Fibroblast of skin of back (primary cell): ENCODE measurements around the gene NAMPT. TPM values are rescaled to one million over a fixed set of nuclear protein-coding genes. Genes with fewer than 3 reads are reported as not detected.
"Not testable (repeated sequence)": the region's sequence is repeated elsewhere in the genome, so short reads cannot be mapped to it uniquely, and the experiment has no call there.

Source experiments
- DNase-seq: peaks from one replicate; pipeline ENCODE4 v3.0.0-alpha.2; 2013
- polyA plus RNA-seq, 2 experiments: library from polyadenylated mRNA; unstranded; fragments of 120-200 nt; gene quantifications; one replicate each; pipeline ENCODE4 v1.2.1, GENCODE V29; 2013; ENCODE audit not compliant: insufficient read length in 2 of 2

The NAMPT gene
- 21.7 TPM for polyA plus RNA-seq (2013, experiment 1 of 2; ENCODE audit: insufficient read length)
- polyA plus RNA-seq (2013, experiment 2 of 2; ENCODE audit: insufficient read length) = 23.6 TPM

DNA sequence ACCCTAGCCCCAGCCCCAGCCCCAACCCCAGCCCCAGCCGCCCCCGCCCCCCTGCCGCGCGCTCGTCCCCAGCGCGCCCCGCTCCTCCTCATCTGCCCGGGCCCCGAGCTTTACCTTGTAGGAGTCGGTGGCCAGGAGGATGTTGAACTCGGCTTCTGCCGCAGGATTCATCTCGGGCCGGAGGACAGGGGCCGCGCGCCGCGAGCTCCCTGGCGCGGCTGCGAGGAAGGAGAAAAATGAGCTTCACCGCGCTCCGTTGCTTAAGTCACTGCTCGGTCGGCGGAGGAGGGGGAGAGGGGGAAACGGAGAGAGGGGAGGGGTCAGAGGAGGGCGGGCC lies at the start of gene NAMPT:
Gene NAMPT (minus strand): TSS at position 270 of the 337 bp plus-strand sequence. CDS start 99 bp downstream, at position 171.
- DNase-seq = no peak

- DNase-seq = no peak
Observed at GRCh38 chr7:106332201-106332600, 47.4 kb upstream of the NAMPT start.

DNA sequence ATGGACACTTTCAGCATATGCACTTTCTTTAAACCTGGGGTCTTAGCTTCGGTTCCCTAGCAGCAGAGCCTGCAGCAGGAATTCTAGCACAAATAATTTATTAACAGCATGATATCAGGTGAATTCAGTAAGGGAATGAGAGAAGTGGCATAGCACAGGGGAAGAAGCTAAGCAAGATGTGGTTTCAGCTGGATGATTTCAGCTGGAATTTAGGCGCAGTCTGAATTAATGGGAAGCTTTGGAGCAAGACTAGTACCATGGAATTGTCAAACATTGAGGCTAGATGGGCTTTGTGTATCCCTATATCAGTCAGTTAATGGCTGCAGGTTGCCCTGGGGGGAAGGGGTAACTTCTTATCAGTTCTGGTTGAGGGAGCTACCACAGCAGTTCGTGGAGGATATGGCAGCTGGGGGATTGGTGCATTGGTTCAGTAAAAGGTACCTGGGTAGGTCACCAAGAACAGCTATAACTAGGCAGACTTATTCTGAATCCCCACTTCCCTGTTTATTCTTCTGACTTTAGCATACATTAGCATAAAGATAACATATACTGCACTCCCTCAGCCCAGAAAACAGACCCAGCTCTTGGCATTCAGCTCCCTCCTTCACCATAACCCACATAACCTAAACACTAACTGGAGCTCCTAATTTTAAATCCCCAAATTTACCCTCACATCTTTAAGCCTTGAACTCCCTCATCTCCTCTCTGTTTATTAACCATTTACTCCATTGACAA lies 46.8 kb upstream of the NAMPT start:
- no peak for DNase-seq

GRCh38 chr7:106329971-106330733 lies 45.4 kb upstream of the NAMPT start:
- DNase-seq = peak; percentile 78

DNA sequence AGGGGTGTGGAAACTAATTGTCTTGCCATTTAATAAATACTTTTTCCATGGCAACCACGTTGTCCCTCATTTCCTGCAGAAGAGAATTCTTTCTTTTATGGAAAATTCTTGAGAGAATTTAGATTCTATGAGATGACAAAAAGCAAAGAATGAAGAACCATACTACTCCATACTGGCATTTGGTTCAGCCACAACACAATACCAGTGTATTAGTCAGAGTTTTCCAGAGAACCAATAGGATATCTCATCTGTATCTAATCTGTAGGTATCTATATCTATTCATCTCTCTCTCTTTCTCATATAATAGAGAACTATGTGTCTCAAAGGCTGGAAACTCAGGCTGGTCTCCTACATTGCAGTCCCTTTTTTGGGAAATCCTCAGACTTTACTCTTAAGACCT lies 44.6 kb upstream of the NAMPT start:
- DNase-seq = peak; percentile 35

GRCh38 chr7:106327538-106328481 lies 43.0 kb upstream of the NAMPT start:
- DNase-seq = no peak

GRCh38 chr7:106326594-106327537 lies 42.1 kb upstream of the NAMPT start:
- DNase-seq = peak; percentile 51

DNA sequence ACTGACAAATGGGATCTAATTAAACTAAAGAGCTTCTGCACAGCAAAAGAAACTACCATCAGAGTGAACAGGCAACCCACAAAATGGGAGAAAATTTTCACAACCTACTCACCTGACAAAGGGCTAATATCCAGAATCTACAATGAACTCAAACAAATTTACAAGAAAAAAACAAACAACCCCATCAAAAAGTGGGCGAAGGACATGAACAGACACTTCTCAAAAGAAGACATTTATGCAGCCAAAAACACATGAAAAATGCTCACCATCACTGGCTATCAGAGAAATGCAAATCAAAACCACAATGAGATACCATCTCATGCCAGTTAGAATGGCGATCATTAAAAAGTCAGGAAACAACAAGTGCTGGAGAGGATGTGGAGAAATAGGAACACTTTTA lies 39.7 kb upstream of the NAMPT start:
- DNase-seq = not testable (repeated sequence)

GRCh38 chr7:106320254-106320770 lies 35.5 kb upstream of the NAMPT start:
- DNase-seq = not testable (repeated sequence)

DNA sequence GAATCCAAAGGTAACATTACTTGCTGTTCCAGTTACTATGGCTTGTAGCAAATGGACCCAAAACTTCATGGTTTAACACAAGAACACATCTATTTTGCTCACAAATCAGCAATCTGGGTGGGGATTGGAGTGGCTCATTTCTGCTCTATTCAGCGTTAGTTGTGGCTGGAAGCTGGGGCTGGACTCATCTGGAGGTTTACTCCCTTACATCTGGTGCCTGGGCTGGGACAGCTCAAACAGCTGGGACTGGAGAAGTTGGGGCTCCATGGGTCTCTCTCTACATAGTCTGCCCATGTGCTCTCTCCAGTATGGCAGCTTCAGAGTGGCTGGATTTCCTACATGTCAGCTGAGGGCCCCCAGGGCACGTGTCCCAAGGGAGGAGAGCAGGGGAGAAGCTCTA lies 33.7 kb upstream of the NAMPT start:
- DNase-seq = no peak

DNA sequence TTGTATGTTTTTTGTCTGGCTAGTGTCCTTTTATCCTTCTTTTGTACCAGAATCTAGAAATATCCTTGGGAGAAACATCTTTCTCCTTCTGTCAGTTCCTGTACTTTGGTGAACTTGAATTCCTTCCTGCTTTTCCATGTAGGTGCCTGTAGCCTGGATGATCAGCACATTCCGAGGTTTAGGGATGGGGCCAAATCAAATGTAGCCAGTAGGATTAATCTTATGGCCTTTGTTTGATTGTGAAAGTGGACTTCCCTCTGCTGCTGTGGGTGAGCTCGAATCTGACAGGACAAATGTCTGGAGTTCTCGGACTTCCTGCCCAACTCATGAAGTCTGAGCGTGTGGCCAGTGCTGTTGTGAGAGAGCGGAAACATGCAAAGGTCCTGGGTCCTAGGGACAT lies 33.2 kb upstream of the NAMPT start:
- DNase-seq = no peak

DNA sequence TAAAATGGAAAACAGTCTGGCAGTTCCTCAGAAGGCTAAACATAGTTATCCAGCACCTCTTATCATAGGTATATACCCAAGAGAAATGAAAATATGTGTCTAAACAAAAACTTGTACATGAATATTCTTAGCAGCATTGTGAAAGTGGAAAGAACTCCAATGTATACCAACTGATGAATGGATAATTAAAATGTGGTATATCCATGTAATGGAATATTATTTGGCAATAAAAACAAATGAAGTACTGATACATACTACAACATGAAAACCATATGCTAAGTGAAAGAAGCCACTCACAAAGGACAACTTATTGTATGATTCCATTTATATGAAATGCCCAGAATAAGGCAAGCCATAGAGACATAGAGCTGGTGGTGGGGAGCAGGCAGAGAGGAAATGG lies 32.2 kb upstream of the NAMPT start:
- DNase-seq = no peak

- DNase-seq = no peak
Observed at GRCh38 chr7:106314875-106315274, 30.1 kb upstream of the NAMPT start.

DNA sequence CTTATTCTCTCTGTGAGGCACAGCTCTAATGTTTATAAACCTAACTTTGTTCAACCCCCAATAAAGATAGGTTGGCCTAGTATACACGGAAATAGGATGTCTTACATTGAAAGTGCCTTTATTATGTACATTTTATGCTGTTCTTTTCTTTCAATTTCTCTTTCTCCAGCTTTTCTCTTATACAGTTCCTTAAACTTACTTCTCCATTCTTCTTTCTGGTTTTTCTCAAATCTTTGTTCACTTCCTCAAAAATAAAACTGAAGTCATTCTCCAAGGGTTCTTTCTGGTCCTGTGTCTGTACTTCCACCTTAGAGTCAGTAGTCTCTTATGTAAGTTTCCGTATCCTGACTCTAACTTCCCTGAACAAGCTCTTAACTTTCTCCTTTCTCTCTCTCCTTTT lies 29.2 kb upstream of the NAMPT start:
- no peak for DNase-seq

DNA sequence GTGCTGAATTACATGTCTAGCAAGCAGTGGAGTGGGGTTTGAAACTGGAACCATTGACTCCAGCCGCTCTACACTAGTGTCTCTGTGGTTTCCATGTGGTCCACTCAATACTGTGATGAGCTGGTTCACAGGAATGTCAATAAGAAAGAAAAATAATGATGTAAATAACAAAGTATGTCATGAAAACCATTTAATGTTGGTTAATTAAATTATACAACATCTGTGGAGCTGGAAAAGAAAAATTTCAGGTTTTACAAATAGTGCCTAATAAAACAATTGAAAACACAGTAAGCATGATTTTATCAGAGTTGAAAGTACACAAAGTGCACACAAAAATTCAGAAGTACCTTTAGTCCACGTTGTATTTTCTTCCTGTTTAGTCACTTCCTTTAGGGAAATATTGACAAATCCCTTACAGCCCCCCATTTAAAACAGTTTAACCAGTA lies 28.7 kb upstream of the NAMPT start:
- DNase-seq = peak; percentile 77

DNA sequence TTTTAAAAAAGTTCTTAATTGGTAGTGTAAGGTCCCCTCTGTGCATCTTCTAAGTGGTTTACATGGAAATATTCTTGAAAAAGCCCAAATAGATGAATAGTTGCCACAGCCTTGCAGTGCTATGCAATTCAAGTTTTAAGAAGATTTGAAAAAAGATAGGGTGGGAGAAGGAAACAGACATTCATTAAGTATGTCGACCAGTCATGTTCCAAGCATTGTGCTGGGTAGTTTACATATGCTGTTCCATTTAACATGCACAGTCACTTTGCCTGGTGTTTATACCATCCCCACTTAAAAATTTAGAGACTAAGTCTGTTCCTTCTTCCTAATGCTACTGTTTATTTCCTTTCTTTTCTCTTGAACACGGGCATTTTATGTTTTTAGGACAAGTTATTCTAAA lies 28.1 kb upstream of the NAMPT start:
- no peak for DNase-seq

DNA sequence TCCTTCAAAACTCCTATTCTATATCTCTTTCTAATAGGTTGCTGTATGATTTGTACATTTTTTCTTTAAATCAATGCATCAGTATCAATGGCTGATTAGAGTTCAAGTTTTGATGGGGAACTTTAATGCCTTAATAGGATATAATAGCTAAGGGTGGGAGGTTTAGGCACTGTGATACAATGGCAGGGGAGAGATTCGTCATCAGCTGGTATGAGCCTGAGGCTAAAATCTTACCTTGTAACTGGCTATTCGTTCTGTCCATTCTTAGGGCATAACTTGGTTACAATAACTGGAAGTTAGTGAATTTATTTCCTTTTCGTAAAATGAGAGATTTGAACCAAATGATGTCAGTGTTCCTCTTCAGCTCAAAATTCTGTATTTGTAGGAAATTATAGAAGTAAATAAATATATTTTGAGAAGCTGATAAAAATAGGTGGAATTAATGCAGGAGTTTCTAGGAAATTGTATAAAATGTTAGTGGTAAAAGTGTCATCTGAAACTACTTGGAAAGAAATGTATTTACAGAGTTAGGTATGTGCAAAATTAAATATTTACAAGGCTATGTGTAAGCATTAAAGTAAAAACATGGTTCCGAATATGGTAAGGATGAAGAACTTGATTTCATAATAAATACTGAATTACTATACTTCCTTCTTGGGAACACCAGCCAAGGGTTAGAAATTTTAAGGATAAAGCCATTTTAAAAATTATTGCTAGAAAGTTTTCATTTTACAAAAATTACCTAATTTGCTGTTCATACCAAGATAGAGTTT lies 27.5 kb upstream of the NAMPT start:
- DNase-seq = no peak

- no peak for DNase-seq
Observed at GRCh38 chr7:106309362-106309761, 24.6 kb upstream of the NAMPT start.

DNA sequence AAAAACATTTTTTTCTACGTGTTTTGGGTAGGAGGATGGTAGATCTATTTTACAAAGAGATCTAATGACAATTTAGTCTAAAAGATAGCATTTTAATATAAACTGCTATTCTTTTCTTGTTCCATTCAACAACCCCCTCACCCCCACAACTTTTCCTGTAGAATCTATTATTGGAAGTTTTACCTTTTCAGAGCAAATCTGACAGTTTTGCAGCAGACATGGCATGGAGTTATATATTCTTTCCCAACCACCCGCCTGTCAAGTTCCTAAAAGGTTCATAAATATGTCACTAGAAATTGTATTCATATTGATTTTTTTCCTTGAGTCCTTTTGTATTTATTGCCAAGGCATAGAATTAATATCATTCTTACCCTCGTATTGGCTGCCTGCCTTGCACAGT lies 21.5 kb upstream of the NAMPT start:
- no peak for DNase-seq

- no peak for DNase-seq
Observed at GRCh38 chr7:106305732-106306131, 20.9 kb upstream of the NAMPT start.

DNA sequence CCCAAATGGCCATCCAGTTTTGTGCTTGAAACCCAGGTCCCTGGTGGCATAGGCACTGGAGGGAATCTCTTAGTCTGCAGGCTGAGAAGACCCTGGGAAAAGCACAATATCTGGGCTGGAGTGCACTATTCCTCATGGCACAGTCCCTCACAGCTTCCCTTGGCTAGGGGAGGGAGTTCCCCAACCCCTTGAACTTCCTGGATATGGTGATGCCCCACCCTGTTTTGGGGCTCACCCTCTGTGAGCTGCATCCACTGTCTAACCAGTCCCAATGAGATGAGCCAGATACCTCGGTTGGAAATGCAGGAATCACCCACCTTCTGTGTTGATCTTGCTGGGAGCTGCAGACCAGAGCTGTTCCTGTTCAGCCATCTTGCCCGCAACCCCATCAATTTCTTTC lies 19.8 kb upstream of the NAMPT start:
- no peak for DNase-seq
